Panc1 (cell line): ENCODE measurements around the gene TPP1. TPM values are rescaled to one million over a fixed set of nuclear protein-coding genes. Genes with fewer than 3 reads are reported as not detected.

Experiments
- ATAC-seq: fragments of 200-7000 bp; cut with Tn5 transposase; 2 replicates; pipeline ENCODE4 v1.9.1; 2020; ENCODE audit warnings: mild to moderate bottlenecking, moderate library complexity
- BruUV-seq: library from RNA; stranded (reverse); fragments of 400-500 nt; replicated peaks from 2 replicates; lab custom pipeline; 2021; lab: Mats Ljungman, UMichigan
- CTCF ChIA-PET: fragments of 300-600 bp; sonication (Branson Sonifier 250); formaldehyde crosslinking; loops from one replicate; lab custom pipeline; 2022; ENCODE audit warnings: antibody characterized with exemption; lab: Charles Lee
- POLR2A ChIA-PET: fragments of 300-600 bp; sonication (Branson Sonifier 250); formaldehyde crosslinking; loops from one replicate; lab custom pipeline; 2022; ENCODE audit warnings: antibody characterized with exemption; lab: Charles Lee
- DNase-seq: peaks from one replicate; pipeline ENCODE4 v3.0.0-alpha.2; 2010; ENCODE audit warnings: low read depth, low spot score
- H3K27ac ChIP-seq: 2 replicates; pipeline ENCODE4 v1.5.1; 2011; ENCODE audit warnings: mild to moderate bottlenecking, low read length, inconsistent platforms
- H3K27me3 ChIP-seq: fragments of 200-500 bp; sonication (Bioruptor generic); 2 replicates; pipeline ENCODE4 v1.6.0; 2014; ENCODE audit warnings: low read length, inconsistent platforms; ENCODE audit not compliant: control insufficient read depth, insufficient read depth
- H3K36me3 ChIP-seq: fragments of 200-500 bp; sonication (Bioruptor generic); 2 replicates; pipeline ENCODE4 v1.5.1; 2014; ENCODE audit warnings: inconsistent platforms, mild to moderate bottlenecking, low read length, moderate library complexity; ENCODE audit not compliant: control insufficient read depth, insufficient read depth
- H3K4me1 ChIP-seq: 2 replicates; pipeline ENCODE4 v1.5.1; 2011; ENCODE audit warnings: inconsistent platforms, mild to moderate bottlenecking, low read length, moderate library complexity; ENCODE audit not compliant: control insufficient read depth, insufficient read depth
- H3K4me3 ChIP-seq, 2 experiments: 2 replicates each; pipeline ENCODE4 v1.5.1; 2011 to 2012; ENCODE audit warnings: low read depth in 2 of 2, low read length in 2 of 2, mild to moderate bottlenecking in 2 of 2, inconsistent platforms in 1 of 2, moderate library complexity in 1 of 2
- H3K9me3 ChIP-seq: fragments of 200-500 bp; sonication (Bioruptor generic); 2 replicates; pipeline ENCODE4 v1.5.1; 2014; ENCODE audit warnings: low read depth, mild to moderate bottlenecking, inconsistent platforms, low read length, moderate library complexity; ENCODE audit not compliant: control insufficient read depth, insufficient read depth
- POLR2AphosphoS5 ChIP-seq: IDR thresholded peaks from 2 replicates; pipeline ENCODE4 v1.6.1; 2012; ENCODE audit warnings: mild to moderate bottlenecking, low read depth, low read length, moderate library complexity
- SIN3A ChIP-seq: IDR thresholded peaks from 2 replicates; pipeline ENCODE4 v1.6.1; 2012; ENCODE audit warnings: low read depth, mild to moderate bottlenecking, low read length, moderate library complexity, borderline replicate concordance; ENCODE audit not compliant: insufficient read depth
- TCF7L2 ChIP-seq: IDR thresholded peaks from 2 replicates; pipeline ENCODE4 v1.6.1; 2011; ENCODE audit warnings: mild to moderate bottlenecking, low read depth, low read length, inconsistent platforms
- in situ Hi-C: cut with HindIII; loops from 2 replicates; pipeline ENCODE4 v1.10.0; 2016; ENCODE audit warnings: low sequenced_read_pairs, low pct_unique_long_range_greater_than_20kb
- intact Hi-C: fragments of 100-400 bp; cut with micrococcal nuclease; formaldehyde crosslinking; loops from one replicate; pipeline ENCODE4 v1.10.0; 2022; ENCODE audit not compliant: unreplicated experiment
- total RNA-seq: library from RNA; stranded (reverse); gene quantifications from one replicate; pipeline ENCODE4 v1.2.1, GENCODE V29; 2021; ENCODE audit not compliant: unreplicated experiment
- TF ChIP-seq, protein P1 (sequence below): fragments of 450-650 bp; IDR thresholded peaks from 2 replicates; pipeline ENCODE4 v1.5.1; 2017; ENCODE audit warnings: mild to moderate bottlenecking
- TF ChIP-seq, protein P2 (sequence below), 2 experiments: IDR thresholded peaks; 2 replicates each; pipeline ENCODE4 v1.6.1; 2011 to 2012; ENCODE audit warnings: low read depth in 2 of 2, control low read depth in 1 of 2, low read length in 1 of 2, mild to moderate bottlenecking in 1 of 2, moderate library complexity in 1 of 2; ENCODE audit not compliant: insufficient read depth in 1 of 2

TPP1 gene
- total RNA-seq, 1 experiment from 2014 or later, result 200 TPM

DNA sequence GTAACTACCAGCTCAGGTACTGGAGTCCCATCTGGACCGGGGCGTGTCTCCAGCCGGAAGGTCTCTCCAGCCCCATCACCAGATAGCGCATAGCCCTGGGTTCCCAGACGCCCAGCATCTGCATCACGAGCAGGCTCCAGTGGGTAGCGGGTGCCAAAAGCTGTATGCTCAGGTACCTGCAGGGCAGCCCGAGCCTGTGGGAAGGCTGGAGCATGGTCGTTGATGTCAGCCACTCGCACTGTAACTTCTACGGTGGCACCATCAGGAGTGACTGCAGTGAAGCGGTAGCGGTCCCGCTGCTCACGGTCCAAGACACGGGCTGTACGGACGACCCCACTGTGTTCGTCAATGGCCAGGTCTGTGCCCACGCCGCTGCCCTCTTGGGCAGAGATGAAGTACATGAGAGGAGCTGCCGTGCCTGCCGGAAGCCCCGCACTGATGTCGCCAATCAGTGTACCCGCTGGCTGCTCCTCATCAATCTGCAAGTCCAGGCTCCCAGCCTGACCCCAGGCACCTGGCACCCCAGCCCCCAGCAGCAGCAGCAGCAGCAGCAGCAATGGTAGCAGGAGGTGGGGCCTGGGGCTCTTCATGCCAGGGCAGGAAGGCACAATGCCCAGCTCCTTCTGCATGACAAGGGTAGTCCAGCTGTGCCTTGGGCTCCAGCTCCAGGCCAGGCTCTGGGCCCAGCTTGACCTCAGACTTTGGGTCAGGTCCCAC is 21.9 kb upstream of the TPP1 start:
- intact Hi-C loops, result no loop called here
- ChIA-PET CTCF (no interaction called here), POLR2A (no interaction called here)
- BruUV-seq, result no TSS peak
- no peak for DNase-seq
- Histone ChIP-seq H3K4me1 (peaks cover 6% of the 10 kb centered on the region), H3K36me3 (no peaks in the 10 kb centered on the region), H3K27me3 (peaks cover 10% of the 10 kb centered on the region), H3K27ac (no peak overlapping the region), H3K9me3 (no peaks in the 10 kb centered on the region), H3K4me3 (no peak overlapping the region)
- TF ChIP-seq POLR2AphosphoS5 (no peak), TCF7L2 (no peak), SIN3A (no peak)
- TF ChIP-seq, protein P1, sequence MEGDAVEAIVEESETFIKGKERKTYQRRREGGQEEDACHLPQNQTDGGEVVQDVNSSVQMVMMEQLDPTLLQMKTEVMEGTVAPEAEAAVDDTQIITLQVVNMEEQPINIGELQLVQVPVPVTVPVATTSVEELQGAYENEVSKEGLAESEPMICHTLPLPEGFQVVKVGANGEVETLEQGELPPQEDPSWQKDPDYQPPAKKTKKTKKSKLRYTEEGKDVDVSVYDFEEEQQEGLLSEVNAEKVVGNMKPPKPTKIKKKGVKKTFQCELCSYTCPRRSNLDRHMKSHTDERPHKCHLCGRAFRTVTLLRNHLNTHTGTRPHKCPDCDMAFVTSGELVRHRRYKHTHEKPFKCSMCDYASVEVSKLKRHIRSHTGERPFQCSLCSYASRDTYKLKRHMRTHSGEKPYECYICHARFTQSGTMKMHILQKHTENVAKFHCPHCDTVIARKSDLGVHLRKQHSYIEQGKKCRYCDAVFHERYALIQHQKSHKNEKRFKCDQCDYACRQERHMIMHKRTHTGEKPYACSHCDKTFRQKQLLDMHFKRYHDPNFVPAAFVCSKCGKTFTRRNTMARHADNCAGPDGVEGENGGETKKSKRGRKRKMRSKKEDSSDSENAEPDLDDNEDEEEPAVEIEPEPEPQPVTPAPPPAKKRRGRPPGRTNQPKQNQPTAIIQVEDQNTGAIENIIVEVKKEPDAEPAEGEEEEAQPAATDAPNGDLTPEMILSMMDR, result no peak
- TF ChIP-seq, protein P2, sequence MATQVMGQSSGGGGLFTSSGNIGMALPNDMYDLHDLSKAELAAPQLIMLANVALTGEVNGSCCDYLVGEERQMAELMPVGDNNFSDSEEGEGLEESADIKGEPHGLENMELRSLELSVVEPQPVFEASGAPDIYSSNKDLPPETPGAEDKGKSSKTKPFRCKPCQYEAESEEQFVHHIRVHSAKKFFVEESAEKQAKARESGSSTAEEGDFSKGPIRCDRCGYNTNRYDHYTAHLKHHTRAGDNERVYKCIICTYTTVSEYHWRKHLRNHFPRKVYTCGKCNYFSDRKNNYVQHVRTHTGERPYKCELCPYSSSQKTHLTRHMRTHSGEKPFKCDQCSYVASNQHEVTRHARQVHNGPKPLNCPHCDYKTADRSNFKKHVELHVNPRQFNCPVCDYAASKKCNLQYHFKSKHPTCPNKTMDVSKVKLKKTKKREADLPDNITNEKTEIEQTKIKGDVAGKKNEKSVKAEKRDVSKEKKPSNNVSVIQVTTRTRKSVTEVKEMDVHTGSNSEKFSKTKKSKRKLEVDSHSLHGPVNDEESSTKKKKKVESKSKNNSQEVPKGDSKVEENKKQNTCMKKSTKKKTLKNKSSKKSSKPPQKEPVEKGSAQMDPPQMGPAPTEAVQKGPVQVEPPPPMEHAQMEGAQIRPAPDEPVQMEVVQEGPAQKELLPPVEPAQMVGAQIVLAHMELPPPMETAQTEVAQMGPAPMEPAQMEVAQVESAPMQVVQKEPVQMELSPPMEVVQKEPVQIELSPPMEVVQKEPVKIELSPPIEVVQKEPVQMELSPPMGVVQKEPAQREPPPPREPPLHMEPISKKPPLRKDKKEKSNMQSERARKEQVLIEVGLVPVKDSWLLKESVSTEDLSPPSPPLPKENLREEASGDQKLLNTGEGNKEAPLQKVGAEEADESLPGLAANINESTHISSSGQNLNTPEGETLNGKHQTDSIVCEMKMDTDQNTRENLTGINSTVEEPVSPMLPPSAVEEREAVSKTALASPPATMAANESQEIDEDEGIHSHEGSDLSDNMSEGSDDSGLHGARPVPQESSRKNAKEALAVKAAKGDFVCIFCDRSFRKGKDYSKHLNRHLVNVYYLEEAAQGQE (IDR thresholded peaks at IDR 0.05; ENCODE audit: insufficient read depth in 1 of 2, low read depth in 2 of 2, low read length in 1 of 2), result no peak
- in situ Hi-C loops, result no loop called here
- no peak for ATAC-seq

DNA sequence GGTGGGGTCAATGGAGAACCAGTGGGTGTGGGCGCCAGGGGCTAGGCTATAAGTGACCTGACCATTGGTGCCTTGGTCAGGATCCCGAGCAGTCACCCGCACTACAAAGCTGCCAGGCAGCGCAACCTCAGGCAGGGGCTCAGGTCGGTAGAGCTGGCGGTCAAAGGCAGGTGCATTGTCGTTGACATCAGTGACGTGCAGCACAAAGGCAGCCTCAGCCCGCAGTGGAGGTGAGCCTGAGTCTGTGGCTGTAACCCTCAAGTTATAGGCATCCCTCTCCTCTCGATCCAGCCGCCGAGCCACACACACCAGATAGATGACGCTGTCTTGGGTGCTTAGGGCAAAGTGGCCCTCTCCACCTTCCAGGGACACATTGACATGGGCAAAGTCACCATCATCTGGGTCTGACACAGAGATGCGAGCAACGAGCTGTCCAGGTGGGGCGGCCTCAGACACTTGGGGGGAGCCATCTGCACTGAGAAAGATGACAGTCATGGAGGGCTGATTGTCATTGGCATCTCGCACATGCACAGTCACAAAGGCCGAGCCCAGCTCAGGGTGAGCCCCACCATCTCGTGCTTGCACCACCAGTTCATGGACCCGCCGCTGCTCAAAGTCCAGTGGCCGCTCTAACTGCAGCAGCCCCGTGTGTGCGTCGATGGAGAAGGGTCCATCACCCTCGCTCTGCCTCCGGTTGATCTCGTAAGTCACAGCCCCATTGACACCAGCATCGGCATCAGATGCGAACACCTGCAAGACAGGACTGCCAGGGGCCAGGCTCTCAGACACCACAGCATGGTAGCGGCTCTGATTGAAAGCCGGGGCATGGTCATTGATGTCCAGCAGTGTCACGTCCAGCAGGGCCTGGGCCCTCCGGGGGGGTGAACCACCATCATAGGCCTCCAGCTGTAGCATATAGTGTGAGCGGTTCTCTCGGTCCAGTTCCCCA is 21.1 kb upstream of the TPP1 start:
- peaks cover 10% of the 10 kb centered on the region for H3K27me3 ChIP-seq
- H3K4me3 ChIP-seq, result no peak overlapping the region
- H3K27ac ChIP-seq, result no peak overlapping the region
- ChIA-PET CTCF (no interaction called here), POLR2A (no interaction called here)
- no peaks in the 10 kb centered on the region for H3K9me3 ChIP-seq
- DNase-seq (no peak), ATAC-seq (no peak)
- no peak for TF ChIP-seq POLR2AphosphoS5
- TF ChIP-seq, protein P1, result no peak
- TF ChIP-seq, protein P2 (IDR thresholded peaks at IDR 0.05; ENCODE audit: insufficient read depth in 1 of 2, low read depth in 2 of 2, low read length in 1 of 2), result no peak
- TF ChIP-seq SIN3A, result no peak
- H3K4me1 ChIP-seq, result peaks cover 11% of the 10 kb centered on the region
- intact Hi-C loops, result no loop called here
- BruUV-seq, result no TSS peak
- in situ Hi-C loops, result no loop called here
- H3K36me3 ChIP-seq, result no peaks in the 10 kb centered on the region
